ENCODE measurements around the gene SOS2. TPM values are rescaled to one million over a fixed set of nuclear protein-coding genes. Genes with fewer than 3 reads are reported as not detected.

SOS2 gene
- total RNA-seq (2021) = 9.4 and 9.6 TPM in 2 replicates
- long read RNA-seq, partial matches to known transcripts = 0 of 1 reads
- long read RNA-seq, other reads (novel, unspliced or antisense) = 1 of 1 reads

DNA sequence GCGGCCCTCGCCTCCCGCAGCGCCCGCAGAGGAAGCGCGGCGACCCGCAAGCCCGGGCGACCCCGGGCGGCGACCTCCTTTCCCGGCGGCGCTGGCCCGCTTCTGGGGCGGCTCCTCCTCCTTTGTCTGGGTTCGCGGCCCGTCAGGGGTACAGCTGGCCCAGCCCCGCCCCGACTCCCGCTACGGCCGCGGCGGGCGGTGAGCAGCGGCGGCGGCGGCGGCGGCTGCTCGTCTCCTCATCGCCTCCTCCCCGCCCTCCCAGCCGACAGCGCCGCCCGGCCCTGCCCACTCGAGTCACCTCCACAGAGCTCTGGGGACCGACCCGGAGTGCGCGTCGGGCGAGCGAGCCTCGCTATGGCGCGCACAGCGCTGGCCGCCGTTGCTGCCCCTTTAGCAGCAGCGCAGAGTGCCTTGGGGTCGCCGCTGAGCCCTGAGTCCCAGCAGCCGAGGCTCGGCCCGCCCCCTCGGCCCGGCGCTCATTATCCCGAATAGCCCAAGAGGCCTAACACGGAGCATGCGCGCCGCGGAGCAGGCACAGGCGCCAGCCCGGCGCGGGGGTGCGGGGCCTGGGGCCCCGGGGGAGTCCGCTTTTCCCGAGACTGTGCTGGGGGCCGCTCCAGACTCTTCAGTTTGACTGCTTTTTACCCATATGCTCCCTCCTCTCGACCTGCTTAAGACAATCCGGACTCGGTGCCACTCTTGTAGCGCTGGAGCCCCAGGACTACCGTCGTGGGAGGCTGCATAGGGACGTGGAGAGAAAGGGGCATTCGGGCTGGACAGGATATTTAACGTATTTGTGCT lies at the start of gene SOS2:
SOS2 (minus strand) TSS at position 104 of the 801 bp plus-strand sequence. CDS start 295 bp downstream, outside the sequence.
- Histone ChIP-seq H3K27ac (ENCODE audit: insufficient read length, low read depth, low read length) (no peak within 1 kb of the TSS), H3K9ac (ENCODE audit: extremely low read depth, insufficient read length, low read length) (peak within 1 kb of the TSS; percentile 54), H3K79me1 (ENCODE audit: insufficient read depth, low read depth, low read length, poor library complexity, severe bottlenecking) (no peaks in the 10 kb centered on the region), H4K8ac (replicated peaks; ENCODE audit: insufficient read length, low read depth, low read length) (no peak within 1 kb of the TSS), H3K4me2 (ENCODE audit: insufficient read depth, insufficient read length, low read length) (peak within 1 kb of the TSS; percentile 84), H3K9me3 (ENCODE audit: control insufficient read depth, low read depth, low read length) (no peaks in the 10 kb centered on the region), H3T11ph (ENCODE audit: low read length) (no peak within 1 kb of the TSS), H2BK5ac (ENCODE audit: insufficient read length, low read length) (no peak within 1 kb of the TSS), H4K91ac (ENCODE audit: insufficient read length, low read depth, low read length) (no peak within 1 kb of the TSS), H3K79me2 (ENCODE audit: insufficient read depth, low read length) (0 out of 2 replicates have a peak, but pooled peaks cover 4% of the 10 kb centered on the region), H4K20me1 (ENCODE audit: control insufficient read depth, insufficient read depth, insufficient read length) (no peaks in the 10 kb centered on the region), H3K23ac (ENCODE audit: insufficient read length, low read depth, low read length) (no peak within 1 kb of the TSS), H3K4ac (ENCODE audit: low read depth, low read length) (no peak within 1 kb of the TSS), H4K5ac (ENCODE audit: insufficient read length, low read depth, low read length) (no peak within 1 kb of the TSS), H2BK20ac (ENCODE audit: low read depth, low read length, poor library complexity, severe bottlenecking) (no peak within 1 kb of the TSS), H3K23me2 (ENCODE audit: insufficient read length, low read depth, low read length, poor library complexity, severe bottlenecking) (peaks cover 7% of the 10 kb centered on the region), H2AK5ac (ENCODE audit: insufficient read length, low read length) (no peak within 1 kb of the TSS), H2BK12ac (ENCODE audit: insufficient read length, low read depth, low read length) (no peak within 1 kb of the TSS), H2BK15ac (ENCODE audit: low read depth, low read length) (no peak within 1 kb of the TSS; the same call in 1 of the 2 replicates), H2BK120ac (ENCODE audit: low read depth, low read length, poor library complexity, severe bottlenecking) (no peak within 1 kb of the TSS), H3K4me1 (ENCODE audit: insufficient read depth, low read length) (no peaks in the 10 kb centered on the region), H2AFZ (ENCODE audit: low read length) (no peak within 1 kb of the TSS), H3K27me3 (ENCODE audit: insufficient read depth, low read length) (no peaks in the 10 kb centered on the region), H3K18ac (ENCODE audit: insufficient read length, low read depth, low read length) (no peak within 1 kb of the TSS), H3K14ac (ENCODE audit: insufficient read depth, low read length) (peak within 1 kb of the TSS; percentile 79; the same call in 1 of the 2 replicates), H3K56ac (ENCODE audit: insufficient read length, low read depth, low read length) (no peak within 1 kb of the TSS)
- Mint-ChIP-seq H3K27ac (peak within 1 kb of the TSS in 2 of 3 experiments; percentile 72 to 88; a peak in 4 of 7 replicates), H3K4me3 (peak within 1 kb of the TSS; percentile 82 to 91), H3K4me1 (peaks cover 18 to 22% of the 10 kb centered on the region in 2 experiments), H3K27me3 (ENCODE audit: low read depth) (no peaks in the 10 kb centered on the region), H3K9me3 (peaks cover 5 to 10% of the 10 kb centered on the region in 2 experiments), H3K36me3 (ENCODE audit: insufficient read depth in 1 of 3, low read depth in 3 of 3) (peaks cover 8 to 12% (median 8%) of the 10 kb centered on the region in 3 experiments)
- DNase-seq = peak; percentile 91
- TF ChIP-seq, protein P1, sequence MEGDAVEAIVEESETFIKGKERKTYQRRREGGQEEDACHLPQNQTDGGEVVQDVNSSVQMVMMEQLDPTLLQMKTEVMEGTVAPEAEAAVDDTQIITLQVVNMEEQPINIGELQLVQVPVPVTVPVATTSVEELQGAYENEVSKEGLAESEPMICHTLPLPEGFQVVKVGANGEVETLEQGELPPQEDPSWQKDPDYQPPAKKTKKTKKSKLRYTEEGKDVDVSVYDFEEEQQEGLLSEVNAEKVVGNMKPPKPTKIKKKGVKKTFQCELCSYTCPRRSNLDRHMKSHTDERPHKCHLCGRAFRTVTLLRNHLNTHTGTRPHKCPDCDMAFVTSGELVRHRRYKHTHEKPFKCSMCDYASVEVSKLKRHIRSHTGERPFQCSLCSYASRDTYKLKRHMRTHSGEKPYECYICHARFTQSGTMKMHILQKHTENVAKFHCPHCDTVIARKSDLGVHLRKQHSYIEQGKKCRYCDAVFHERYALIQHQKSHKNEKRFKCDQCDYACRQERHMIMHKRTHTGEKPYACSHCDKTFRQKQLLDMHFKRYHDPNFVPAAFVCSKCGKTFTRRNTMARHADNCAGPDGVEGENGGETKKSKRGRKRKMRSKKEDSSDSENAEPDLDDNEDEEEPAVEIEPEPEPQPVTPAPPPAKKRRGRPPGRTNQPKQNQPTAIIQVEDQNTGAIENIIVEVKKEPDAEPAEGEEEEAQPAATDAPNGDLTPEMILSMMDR (conservative IDR thresholded peaks at IDR 0.05) = no peak
- no CpG with 5 or more reads among the region's 90 CpGs for WGBS (ENCODE audit: extremely low coverage, insufficient read length, low lambda C conversion rate)

Data from H9 (cell line).